ENCODE measurements around the gene DNM3. TPM values are rescaled to one million over a fixed set of nuclear protein-coding genes. Genes with fewer than 3 reads are reported as not detected.

Gene DNM3
- total and polyA plus RNA-seq, 2 experiments from 2014 or later: 5.2 to 12.2 TPM

DNA sequence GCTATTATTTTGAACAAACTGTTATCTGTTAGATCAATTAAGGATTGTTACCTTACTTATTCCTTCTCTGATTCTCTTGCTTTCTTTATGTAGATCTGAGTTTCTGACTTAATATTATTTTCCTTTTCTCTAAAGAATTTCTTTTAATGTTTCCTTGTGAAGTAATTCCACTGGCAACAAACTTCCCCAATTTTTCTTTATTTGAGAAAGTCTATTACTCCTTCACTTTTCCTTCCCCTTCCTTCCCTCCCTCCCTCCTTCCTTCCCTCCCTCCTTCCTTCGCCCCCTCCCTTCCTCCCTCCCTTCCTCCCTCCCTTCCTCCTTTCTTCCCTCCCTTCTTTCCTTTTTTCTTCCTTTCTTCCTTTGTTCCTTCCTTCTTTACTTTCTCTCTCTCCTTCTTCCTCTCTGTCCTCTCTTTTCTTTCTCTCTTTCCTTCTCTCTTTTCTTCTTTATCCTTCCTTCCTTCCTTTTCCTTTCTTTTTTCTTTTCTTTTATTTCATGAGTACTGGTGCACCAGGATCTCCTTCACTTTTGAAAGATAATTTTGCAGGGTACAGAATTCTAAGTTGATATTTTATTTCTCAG lies 177.5 kb downstream of the DNM3 start:
- H3K4me3 Mint-ChIP-seq: no peak overlapping the region
- DNase-seq (ENCODE audit: low spot score) (no peak), ATAC-seq (no peak)
- H3K9me3 Mint-ChIP-seq: peaks cover 3% of the 10 kb centered on the region; the same call in 1 of the 3 replicates
- H3K27me3 ChIP-seq (ENCODE audit: insufficient read depth): no peaks in the 10 kb centered on the region
- H3K36me3 ChIP-seq (ENCODE audit: insufficient read depth): no peaks in the 10 kb centered on the region
- H3K27me3 Mint-ChIP-seq (ENCODE audit: insufficient read depth, low read depth, poor library complexity): no peaks in the 10 kb centered on the region
- H3K9me2 ChIP-seq (ENCODE audit: insufficient read depth): no peaks in the 10 kb centered on the region
- no peak overlapping the region for H3K27ac Mint-ChIP-seq
- no peaks in the 10 kb centered on the region for H3K79me2 ChIP-seq (replicated peaks; ENCODE audit: insufficient read depth)
- no peak for TF ChIP-seq NANOG (IDR thresholded peaks at IDR 0.05; ENCODE audit: borderline replicate concordance)
- TF ChIP-seq, protein P1, sequence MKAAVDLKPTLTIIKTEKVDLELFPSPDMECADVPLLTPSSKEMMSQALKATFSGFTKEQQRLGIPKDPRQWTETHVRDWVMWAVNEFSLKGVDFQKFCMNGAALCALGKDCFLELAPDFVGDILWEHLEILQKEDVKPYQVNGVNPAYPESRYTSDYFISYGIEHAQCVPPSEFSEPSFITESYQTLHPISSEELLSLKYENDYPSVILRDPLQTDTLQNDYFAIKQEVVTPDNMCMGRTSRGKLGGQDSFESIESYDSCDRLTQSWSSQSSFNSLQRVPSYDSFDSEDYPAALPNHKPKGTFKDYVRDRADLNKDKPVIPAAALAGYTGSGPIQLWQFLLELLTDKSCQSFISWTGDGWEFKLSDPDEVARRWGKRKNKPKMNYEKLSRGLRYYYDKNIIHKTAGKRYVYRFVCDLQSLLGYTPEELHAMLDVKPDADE (IDR thresholded peaks at IDR 0.05): no peak
- TF ChIP-seq EZH2 (IDR thresholded peaks at IDR 0.05; ENCODE audit: low read depth, unreplicated experiment): no peak
- no peak for TF ChIP-seq STAT1 (IDR thresholded peaks at IDR 0.05; ENCODE audit: unreplicated experiment)
- TF ChIP-seq CREB1 (CRISPR knock-in tag; IDR thresholded peaks at IDR 0.05; ENCODE audit: low read depth): no peak
- no peak for TF ChIP-seq EZH2phosphoT487 (IDR thresholded peaks at IDR 0.05; ENCODE audit: unreplicated experiment)
- TF ChIP-seq ZNF331 (CRISPR knock-in tag; IDR thresholded peaks at IDR 0.05; ENCODE audit: low read depth): no peak
- TF ChIP-seq, protein P2, sequence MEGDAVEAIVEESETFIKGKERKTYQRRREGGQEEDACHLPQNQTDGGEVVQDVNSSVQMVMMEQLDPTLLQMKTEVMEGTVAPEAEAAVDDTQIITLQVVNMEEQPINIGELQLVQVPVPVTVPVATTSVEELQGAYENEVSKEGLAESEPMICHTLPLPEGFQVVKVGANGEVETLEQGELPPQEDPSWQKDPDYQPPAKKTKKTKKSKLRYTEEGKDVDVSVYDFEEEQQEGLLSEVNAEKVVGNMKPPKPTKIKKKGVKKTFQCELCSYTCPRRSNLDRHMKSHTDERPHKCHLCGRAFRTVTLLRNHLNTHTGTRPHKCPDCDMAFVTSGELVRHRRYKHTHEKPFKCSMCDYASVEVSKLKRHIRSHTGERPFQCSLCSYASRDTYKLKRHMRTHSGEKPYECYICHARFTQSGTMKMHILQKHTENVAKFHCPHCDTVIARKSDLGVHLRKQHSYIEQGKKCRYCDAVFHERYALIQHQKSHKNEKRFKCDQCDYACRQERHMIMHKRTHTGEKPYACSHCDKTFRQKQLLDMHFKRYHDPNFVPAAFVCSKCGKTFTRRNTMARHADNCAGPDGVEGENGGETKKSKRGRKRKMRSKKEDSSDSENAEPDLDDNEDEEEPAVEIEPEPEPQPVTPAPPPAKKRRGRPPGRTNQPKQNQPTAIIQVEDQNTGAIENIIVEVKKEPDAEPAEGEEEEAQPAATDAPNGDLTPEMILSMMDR (conservative IDR thresholded peaks at IDR 0.05; ENCODE audit: low read depth in 2 of 2): no peak
- no peak for TF ChIP-seq JUNB (IDR thresholded peaks at IDR 0.05; ENCODE audit: unreplicated experiment)
- TF ChIP-seq, protein P3, sequence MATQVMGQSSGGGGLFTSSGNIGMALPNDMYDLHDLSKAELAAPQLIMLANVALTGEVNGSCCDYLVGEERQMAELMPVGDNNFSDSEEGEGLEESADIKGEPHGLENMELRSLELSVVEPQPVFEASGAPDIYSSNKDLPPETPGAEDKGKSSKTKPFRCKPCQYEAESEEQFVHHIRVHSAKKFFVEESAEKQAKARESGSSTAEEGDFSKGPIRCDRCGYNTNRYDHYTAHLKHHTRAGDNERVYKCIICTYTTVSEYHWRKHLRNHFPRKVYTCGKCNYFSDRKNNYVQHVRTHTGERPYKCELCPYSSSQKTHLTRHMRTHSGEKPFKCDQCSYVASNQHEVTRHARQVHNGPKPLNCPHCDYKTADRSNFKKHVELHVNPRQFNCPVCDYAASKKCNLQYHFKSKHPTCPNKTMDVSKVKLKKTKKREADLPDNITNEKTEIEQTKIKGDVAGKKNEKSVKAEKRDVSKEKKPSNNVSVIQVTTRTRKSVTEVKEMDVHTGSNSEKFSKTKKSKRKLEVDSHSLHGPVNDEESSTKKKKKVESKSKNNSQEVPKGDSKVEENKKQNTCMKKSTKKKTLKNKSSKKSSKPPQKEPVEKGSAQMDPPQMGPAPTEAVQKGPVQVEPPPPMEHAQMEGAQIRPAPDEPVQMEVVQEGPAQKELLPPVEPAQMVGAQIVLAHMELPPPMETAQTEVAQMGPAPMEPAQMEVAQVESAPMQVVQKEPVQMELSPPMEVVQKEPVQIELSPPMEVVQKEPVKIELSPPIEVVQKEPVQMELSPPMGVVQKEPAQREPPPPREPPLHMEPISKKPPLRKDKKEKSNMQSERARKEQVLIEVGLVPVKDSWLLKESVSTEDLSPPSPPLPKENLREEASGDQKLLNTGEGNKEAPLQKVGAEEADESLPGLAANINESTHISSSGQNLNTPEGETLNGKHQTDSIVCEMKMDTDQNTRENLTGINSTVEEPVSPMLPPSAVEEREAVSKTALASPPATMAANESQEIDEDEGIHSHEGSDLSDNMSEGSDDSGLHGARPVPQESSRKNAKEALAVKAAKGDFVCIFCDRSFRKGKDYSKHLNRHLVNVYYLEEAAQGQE (IDR thresholded peaks at IDR 0.05; ENCODE audit: unreplicated experiment): no peak
- no peak for TF ChIP-seq ZNF462 (CRISPR knock-in tag; IDR thresholded peaks at IDR 0.05)
- TF ChIP-seq POLR2AphosphoS5 (IDR thresholded peaks at IDR 0.05; ENCODE audit: low read depth): no peak
- TF ChIP-seq ZNF114 (CRISPR knock-in tag; IDR thresholded peaks at IDR 0.05): no peak
- H2AFZ ChIP-seq: no peak overlapping the region
- no peak overlapping the region for H3K4me3 ChIP-seq
- no peak overlapping the region for H3K4me2 ChIP-seq
- no peaks in the 10 kb centered on the region for H3K4me1 ChIP-seq (ENCODE audit: insufficient read depth)
- H3K36me3 Mint-ChIP-seq (ENCODE audit: low read depth): peaks cover 3% of the 10 kb centered on the region; the same call in 1 of the 3 replicates
- H3K27ac ChIP-seq (ENCODE audit: low read depth): no peak overlapping the region
- no peaks in the 10 kb centered on the region for H3F3A ChIP-seq (replicated peaks; ENCODE audit: low read depth)
- no peaks in the 10 kb centered on the region for H4K20me1 ChIP-seq (replicated peaks; ENCODE audit: insufficient read depth)
- H3K4me1 Mint-ChIP-seq: peaks cover 4% of the 10 kb centered on the region; the same call in 1 of the 3 replicates
